HepG2 (cell line): ENCODE data around the gene ENO2. TPM values are rescaled to one million over a fixed set of nuclear protein-coding genes. Genes with fewer than 3 reads are reported as not detected.

Experiments
- CSRNP1 ChIP-seq: sonication (generic); formaldehyde crosslinking; IDR thresholded peaks from 2 replicates; pipeline ENCODE4 v1.8.1; 2023; ENCODE audit warnings: mild to moderate bottlenecking, missing genetic modification reagents
- GMEB1 ChIP-seq: sonication (generic); formaldehyde crosslinking; IDR thresholded peaks from 2 replicates; pipeline ENCODE4 v1.5.1; 2020; ENCODE audit warnings: missing genetic modification reagents, mild to moderate bottlenecking, borderline replicate concordance
- HMG20B ChIP-seq: conservative IDR thresholded peaks from 2 replicates; pipeline ENCODE4 v1.6.1; 2016; ENCODE audit warnings: missing genetic modification reagents, missing compliant biosample characterization
- HMGA1 ChIP-seq: sonication (generic); formaldehyde crosslinking; conservative IDR thresholded peaks from 2 replicates; pipeline ENCODE4 v1.4.0; 2020; ENCODE audit warnings: missing genetic modification reagents
- ISX ChIP-seq: sonication (generic); formaldehyde crosslinking; conservative IDR thresholded peaks from 2 replicates; pipeline ENCODE4 v1.5.0; 2020; ENCODE audit warnings: missing genetic modification reagents
- MLLT10 ChIP-seq: sonication (generic); formaldehyde crosslinking; IDR thresholded peaks from 2 replicates; pipeline ENCODE4 v1.4.0; 2020; ENCODE audit warnings: missing genetic modification reagents
- SMAD9 ChIP-seq: sonication (generic); formaldehyde crosslinking; IDR thresholded peaks from 2 replicates; pipeline ENCODE4 v1.5.1; 2020; ENCODE audit warnings: mild to moderate bottlenecking, missing genetic modification reagents
- SP2 ChIP-seq: sonication (generic); formaldehyde crosslinking; IDR thresholded peaks from 2 replicates; pipeline ENCODE4 v1.5.1; 2020; ENCODE audit warnings: mild to moderate bottlenecking, missing genetic modification reagents
- YY1 ChIP-seq: IDR thresholded peaks from 2 replicates; pipeline ENCODE4 v1.6.1; 2011; ENCODE audit warnings: low read length, low read depth, moderate library complexity, mild to moderate bottlenecking; ENCODE audit not compliant: insufficient read depth, insufficient replicate concordance
- ZKSCAN1 ChIP-seq: fragments of 150-350 bp; IDR thresholded peaks from 2 replicates; pipeline ENCODE4 v1.6.1; 2014; ENCODE audit warnings: low read length
- ZNF230 ChIP-seq: sonication (generic); formaldehyde crosslinking; IDR thresholded peaks from 2 replicates; pipeline ENCODE4 v1.4.0; 2020; ENCODE audit warnings: mild to moderate bottlenecking, missing genetic modification reagents
- ZNF274 ChIP-seq: sonication (generic); formaldehyde crosslinking; IDR thresholded peaks from 2 replicates; pipeline ENCODE4 v1.5.1; 2020; ENCODE audit warnings: mild to moderate bottlenecking, missing genetic modification reagents
- ZNF496 ChIP-seq: sonication (generic); formaldehyde crosslinking; IDR thresholded peaks from 2 replicates; pipeline ENCODE4 v1.8.1; 2023; ENCODE audit warnings: mild to moderate bottlenecking, moderate library complexity, missing genetic modification reagents; ENCODE audit not compliant: insufficient replicate concordance
- ZNF629 ChIP-seq: sonication (generic); formaldehyde crosslinking; conservative IDR thresholded peaks from 2 replicates; pipeline ENCODE4 v1.5.0; 2020; ENCODE audit warnings: missing genetic modification reagents
- ZNF644 ChIP-seq: IDR thresholded peaks from 2 replicates; pipeline ENCODE4 v1.6.1; 2016; ENCODE audit warnings: low read depth
- ZNF772 ChIP-seq: sonication (generic); formaldehyde crosslinking; IDR thresholded peaks from 2 replicates; pipeline ENCODE4 v1.5.0; 2020; ENCODE audit warnings: mild to moderate bottlenecking, missing genetic modification reagents
- ZNF784 ChIP-seq: sonication (generic); formaldehyde crosslinking; IDR thresholded peaks from 2 replicates; pipeline ENCODE4 v1.5.1; 2020; ENCODE audit warnings: missing genetic modification reagents, mild to moderate bottlenecking, borderline replicate concordance
- ZSCAN29 ChIP-seq: sonication (generic); formaldehyde crosslinking; conservative IDR thresholded peaks from 2 replicates; pipeline ENCODE4 v1.4.0; 2020; ENCODE audit warnings: mild to moderate bottlenecking, missing genetic modification reagents
- ZUFSP ChIP-seq: sonication (generic); formaldehyde crosslinking; IDR thresholded peaks from 2 replicates; pipeline ENCODE4 v1.9.0; 2021; ENCODE audit warnings: missing genetic modification reagents, mild to moderate bottlenecking, borderline replicate concordance
- polyA plus RNA-seq, 8 experiments: library from polyadenylated mRNA; depleted of rRNA in 3 of 8; stranded (reverse) in 7 of 8; unstranded in 1 of 8; fragments of >200 nt; fragmentation: Illumina TruSeq in 4 of 8; extraction: Trizol in 4 of 8; gene quantifications; 2 replicates each; pipeline versions ENCODE4 v1.2.1 to v1.2.3, GENCODE V29; 2011 to 2016; ENCODE audit warnings: low read depth in 4 of 8, missing spikeins in 1 of 8, mixed read lengths in 1 of 8; ENCODE audit not compliant: insufficient read depth in 1 of 8
- total RNA-seq, 5 experiments: library from RNA; depleted of rRNA; stranded (reverse); fragments of >200 nt; fragmentation: Illumina TruSeq; extraction: Trizol; gene quantifications; 2 replicates each; pipeline ENCODE4 v1.2.3, GENCODE V29; 2016; ENCODE audit warnings: low read depth in 1 of 5
- TF ChIP-seq, protein P1 (sequence below), 2 experiments: sonication (generic) in 1 of 2; formaldehyde crosslinking in 1 of 2; IDR thresholded peaks; 2 replicates each; pipeline versions ENCODE4 v1.4.0 to v1.6.1; 2018 to 2020; ENCODE audit warnings: missing genetic modification reagents in 2 of 2, borderline replicate concordance in 1 of 2, low read depth in 1 of 2, mild to moderate bottlenecking in 1 of 2, missing biosample characterization in 1 of 2

Gene ENO2
- total and polyA plus RNA-seq, 2 of the 13 experiments (the other 11 are each of a cell fraction or from before 2014, with no cell fraction given), result 19.3 to 136 TPM

- TF ChIP-seq MLLT10 (CRISPR knock-in tag) (no peak), ZUFSP (CRISPR knock-in tag) (no peak), YY1 (peak; percentile 81), ZNF274 (peak; percentile 54), ZKSCAN1 (peak; percentile 27; the same call in 1 of the 2 replicates), ZNF644 (CRISPR knock-in tag) (no peak), HMG20B (CRISPR knock-in tag) (0 out of 2 replicates have a peak, but pooled peaks have one; percentile 34), ISX (CRISPR knock-in tag) (0 out of 2 replicates have a peak, but pooled peaks have one; percentile 47), HMGA1 (CRISPR knock-in tag) (no peak), ZSCAN29 (peak; percentile 63; the same call in 1 of the 2 replicates), ZNF496 (CRISPR knock-in tag) (no peak), SP2 (CRISPR knock-in tag) (peak; percentile 48; the same call in 1 of the 2 replicates), CSRNP1 (peak; percentile 69; the same call in 1 of the 2 replicates), ZNF629 (CRISPR knock-in tag) (0 out of 2 replicates have a peak, but pooled peaks have one; percentile 47), ZNF784 (peak; percentile 86), ZNF230 (no peak), ZNF772 (CRISPR knock-in tag) (peak; percentile 77), GMEB1 (peak; percentile 93), SMAD9 (CRISPR knock-in tag) (no peak)
- TF ChIP-seq, protein P1, sequence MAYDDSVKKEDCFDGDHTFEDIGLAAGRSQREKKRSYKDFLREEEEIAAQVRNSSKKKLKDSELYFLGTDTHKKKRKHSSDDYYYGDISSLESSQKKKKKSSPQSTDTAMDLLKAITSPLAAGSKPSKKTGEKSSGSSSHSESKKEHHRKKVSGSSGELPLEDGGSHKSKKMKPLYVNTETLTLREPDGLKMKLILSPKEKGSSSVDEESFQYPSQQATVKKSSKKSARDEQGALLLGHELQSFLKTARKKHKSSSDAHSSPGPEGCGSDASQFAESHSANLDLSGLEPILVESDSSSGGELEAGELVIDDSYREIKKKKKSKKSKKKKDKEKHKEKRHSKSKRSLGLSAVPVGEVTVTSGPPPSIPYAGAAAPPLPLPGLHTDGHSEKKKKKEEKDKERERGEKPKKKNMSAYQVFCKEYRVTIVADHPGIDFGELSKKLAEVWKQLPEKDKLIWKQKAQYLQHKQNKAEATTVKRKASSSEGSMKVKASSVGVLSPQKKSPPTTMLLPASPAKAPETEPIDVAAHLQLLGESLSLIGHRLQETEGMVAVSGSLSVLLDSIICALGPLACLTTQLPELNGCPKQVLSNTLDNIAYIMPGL (CRISPR knock-in tag; IDR thresholded peaks at IDR 0.05; ENCODE audit: borderline replicate concordance in 1 of 2, low read depth in 1 of 2), result peak; percentile 91 to 93
Observed at GRCh38 chr12:6890789-6891645, 23.4 kb upstream of the ENO2 start (continued).
